ENCODE results near the gene GREB1.

- TF ChIP-seq ZNF280D (tag by site-specific recombination; IDR thresholded peaks at IDR 0.05) = no peak
- no peak for TF ChIP-seq YY1 (tag by site-specific recombination; IDR thresholded peaks at IDR 0.05)
- TF ChIP-seq TCF7L2 (IDR thresholded peaks at IDR 0.05; ENCODE audit: borderline replicate concordance, low read depth, low read length) = no peak
- TF ChIP-seq, protein P1, sequence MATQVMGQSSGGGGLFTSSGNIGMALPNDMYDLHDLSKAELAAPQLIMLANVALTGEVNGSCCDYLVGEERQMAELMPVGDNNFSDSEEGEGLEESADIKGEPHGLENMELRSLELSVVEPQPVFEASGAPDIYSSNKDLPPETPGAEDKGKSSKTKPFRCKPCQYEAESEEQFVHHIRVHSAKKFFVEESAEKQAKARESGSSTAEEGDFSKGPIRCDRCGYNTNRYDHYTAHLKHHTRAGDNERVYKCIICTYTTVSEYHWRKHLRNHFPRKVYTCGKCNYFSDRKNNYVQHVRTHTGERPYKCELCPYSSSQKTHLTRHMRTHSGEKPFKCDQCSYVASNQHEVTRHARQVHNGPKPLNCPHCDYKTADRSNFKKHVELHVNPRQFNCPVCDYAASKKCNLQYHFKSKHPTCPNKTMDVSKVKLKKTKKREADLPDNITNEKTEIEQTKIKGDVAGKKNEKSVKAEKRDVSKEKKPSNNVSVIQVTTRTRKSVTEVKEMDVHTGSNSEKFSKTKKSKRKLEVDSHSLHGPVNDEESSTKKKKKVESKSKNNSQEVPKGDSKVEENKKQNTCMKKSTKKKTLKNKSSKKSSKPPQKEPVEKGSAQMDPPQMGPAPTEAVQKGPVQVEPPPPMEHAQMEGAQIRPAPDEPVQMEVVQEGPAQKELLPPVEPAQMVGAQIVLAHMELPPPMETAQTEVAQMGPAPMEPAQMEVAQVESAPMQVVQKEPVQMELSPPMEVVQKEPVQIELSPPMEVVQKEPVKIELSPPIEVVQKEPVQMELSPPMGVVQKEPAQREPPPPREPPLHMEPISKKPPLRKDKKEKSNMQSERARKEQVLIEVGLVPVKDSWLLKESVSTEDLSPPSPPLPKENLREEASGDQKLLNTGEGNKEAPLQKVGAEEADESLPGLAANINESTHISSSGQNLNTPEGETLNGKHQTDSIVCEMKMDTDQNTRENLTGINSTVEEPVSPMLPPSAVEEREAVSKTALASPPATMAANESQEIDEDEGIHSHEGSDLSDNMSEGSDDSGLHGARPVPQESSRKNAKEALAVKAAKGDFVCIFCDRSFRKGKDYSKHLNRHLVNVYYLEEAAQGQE (tag by site-specific recombination; IDR thresholded peaks at IDR 0.05) = no peak
- TF ChIP-seq ZNF677 (tag by site-specific recombination; IDR thresholded peaks at IDR 0.05) = no peak
- no peak for TF ChIP-seq SETDB1 (IDR thresholded peaks at IDR 0.05; ENCODE audit: insufficient read length, low read length)
- no peak for TF ChIP-seq ZNF292 (tag by site-specific recombination; IDR thresholded peaks at IDR 0.05; ENCODE audit: borderline replicate concordance, low read depth)
- no peak for TF ChIP-seq ZNF121 (tag by site-specific recombination; IDR thresholded peaks at IDR 0.05)
- no peak for TF ChIP-seq ZNF157 (tag by site-specific recombination; IDR thresholded peaks at IDR 0.05)
- TF ChIP-seq, protein P2, sequence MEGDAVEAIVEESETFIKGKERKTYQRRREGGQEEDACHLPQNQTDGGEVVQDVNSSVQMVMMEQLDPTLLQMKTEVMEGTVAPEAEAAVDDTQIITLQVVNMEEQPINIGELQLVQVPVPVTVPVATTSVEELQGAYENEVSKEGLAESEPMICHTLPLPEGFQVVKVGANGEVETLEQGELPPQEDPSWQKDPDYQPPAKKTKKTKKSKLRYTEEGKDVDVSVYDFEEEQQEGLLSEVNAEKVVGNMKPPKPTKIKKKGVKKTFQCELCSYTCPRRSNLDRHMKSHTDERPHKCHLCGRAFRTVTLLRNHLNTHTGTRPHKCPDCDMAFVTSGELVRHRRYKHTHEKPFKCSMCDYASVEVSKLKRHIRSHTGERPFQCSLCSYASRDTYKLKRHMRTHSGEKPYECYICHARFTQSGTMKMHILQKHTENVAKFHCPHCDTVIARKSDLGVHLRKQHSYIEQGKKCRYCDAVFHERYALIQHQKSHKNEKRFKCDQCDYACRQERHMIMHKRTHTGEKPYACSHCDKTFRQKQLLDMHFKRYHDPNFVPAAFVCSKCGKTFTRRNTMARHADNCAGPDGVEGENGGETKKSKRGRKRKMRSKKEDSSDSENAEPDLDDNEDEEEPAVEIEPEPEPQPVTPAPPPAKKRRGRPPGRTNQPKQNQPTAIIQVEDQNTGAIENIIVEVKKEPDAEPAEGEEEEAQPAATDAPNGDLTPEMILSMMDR (tag by site-specific recombination; IDR thresholded peaks at IDR 0.05) = no peak
- no peak for TF ChIP-seq TRIM28 (IDR thresholded peaks at IDR 0.05; ENCODE audit: borderline replicate concordance, low read length)
- TF ChIP-seq ZFP37 (tag by site-specific recombination; IDR thresholded peaks at IDR 0.05) = no peak
- no peak for TF ChIP-seq ZBTB8A (tag by site-specific recombination; IDR thresholded peaks at IDR 0.05)
- no peak for TF ChIP-seq GLI4 (tag by site-specific recombination; IDR thresholded peaks at IDR 0.05)
These were observed 78.8 kb downstream of the GREB1 start for GRCh38 chr2:11612553-11613215.
